Smooth muscle cell (in vitro differentiated cells): ENCODE data around the gene ANGPTL7. TPM values are rescaled to one million over a fixed set of nuclear protein-coding genes. Genes with fewer than 3 reads are reported as not detected.

Experiments
- DNase-seq: peaks from one replicate; lab custom pipeline; 2025; ENCODE audit not compliant: unreplicated experiment; lab: John Stamatoyannopoulos, UW
- H2AFZ ChIP-seq: fragments of 200-600 bp; sonication (generic); 2 replicates; pipeline ENCODE4 v1.6.0; 2016; ENCODE audit warnings: antibody characterized with exemption, low read depth, mild to moderate bottlenecking
- H3F3A ChIP-seq: fragments of 200-600 bp; sonication (generic); 2 replicates; pipeline ENCODE4 v1.6.0; 2017; ENCODE audit warnings: antibody characterized with exemption, low read depth
- H3K27ac ChIP-seq: fragments of 200-600 bp; sonication (generic); 2 replicates; pipeline ENCODE4 v1.5.1; 2016; ENCODE audit warnings: low read depth, mild to moderate bottlenecking
- H3K27me3 ChIP-seq: fragments of 200-600 bp; sonication (generic); 2 replicates; pipeline ENCODE4 v1.6.1; 2016; ENCODE audit warnings: low read depth, mild to moderate bottlenecking
- H3K36me3 ChIP-seq: fragments of 200-600 bp; sonication (generic); 2 replicates; pipeline ENCODE4 v1.5.1; 2016; ENCODE audit warnings: low read depth
- H3K4me1 ChIP-seq: fragments of 200-600 bp; sonication (generic); 2 replicates; pipeline ENCODE4 v1.5.1; 2016; ENCODE audit warnings: low read depth
- H3K4me2 ChIP-seq: fragments of 200-600 bp; sonication (generic); 2 replicates; pipeline ENCODE4 v1.6.0; 2016; ENCODE audit warnings: mild to moderate bottlenecking
- H3K4me3 ChIP-seq: fragments of 200-600 bp; sonication (generic); 2 replicates; pipeline ENCODE4 v1.5.1; 2016; ENCODE audit warnings: mild to moderate bottlenecking
- H3K79me2 ChIP-seq: fragments of 200-600 bp; sonication (generic); 2 replicates; pipeline ENCODE4 v1.6.0; 2016; ENCODE audit warnings: low read depth, mild to moderate bottlenecking
- H3K9ac ChIP-seq: fragments of 200-600 bp; sonication (generic); 2 replicates; pipeline ENCODE4 v1.6.0; 2016; ENCODE audit warnings: low read depth
- H3K9me3 ChIP-seq: fragments of 200-600 bp; sonication (generic); replicated peaks from 2 replicates; pipeline ENCODE4 v1.5.1; 2016; ENCODE audit warnings: low read depth
- H4K20me1 ChIP-seq: fragments of 200-600 bp; sonication (generic); 2 replicates; pipeline ENCODE4 v1.6.0; 2016; ENCODE audit warnings: low read depth
- CTCF ChIP-seq: fragments of 200-600 bp; sonication (generic); IDR thresholded peaks from 2 replicates; pipeline ENCODE4 v1.5.1; 2017; ENCODE audit warnings: borderline replicate concordance, mild to moderate bottlenecking, antibody characterized with exemption; ENCODE audit not compliant: insufficient read depth, poor library complexity, severe bottlenecking
- WGBS: methylation state at CpG from one replicate; pipeline ENCODE4 v1.1.7; 2016; ENCODE audit warnings: low lambda C conversion rate; 5-methylcytosine and 5-hydroxymethylcytosine counted together
- polyA plus RNA-seq: library from polyadenylated mRNA; unstranded; fragments of >200 nt; fragmentation: Nextera tagmentation; extraction: Ambion mirVana; gene quantifications from 2 replicates; pipeline ENCODE4 v1.2.1, GENCODE V29; 2016
- total RNA-seq: library from RNA; depleted of rRNA; stranded (reverse); fragments of >200 nt; gene quantifications from 2 replicates; pipeline ENCODE4 v1.2.3, GENCODE V29; 2014

Gene ANGPTL7
- total and polyA plus RNA-seq, 2 experiments from 2014 or later: 0.31 TPM; not detected in 1

GRCh38 chr1:11175461-11175860, 13.7 kb upstream of the ANGPTL7 start:
- Histone ChIP-seq H3K27me3 (no peaks in the 10 kb centered on the region), H4K20me1 (peaks cover 50% of the 10 kb centered on the region), H3K4me1 (peaks cover 13% of the 10 kb centered on the region), H3K9me3 (no peaks in the 10 kb centered on the region), H3K27ac (no peak overlapping the region), H3K79me2 (no peaks in the 10 kb centered on the region), H3F3A (peaks cover 3% of the 10 kb centered on the region), H3K36me3 (no peaks in the 10 kb centered on the region), H3K4me3 (no peak overlapping the region), H2AFZ (no peak overlapping the region), H3K4me2 (no peak overlapping the region), H3K9ac (no peak overlapping the region)
- no peak for DNase-seq
- TF ChIP-seq CTCF: no peak
- over 99% methylated on average over 10 of the region's 10 CpGs for WGBS

GRCh38 chr1:11176081-11176706, 13.0 kb upstream of the ANGPTL7 start:
- Histone ChIP-seq H3K36me3 (no peaks in the 10 kb centered on the region), H3K79me2 (no peaks in the 10 kb centered on the region), H3K27ac (no peak overlapping the region), H3K9me3 (no peaks in the 10 kb centered on the region), H3K4me3 (no peak overlapping the region), H4K20me1 (peaks cover 48% of the 10 kb centered on the region), H3K4me1 (peaks cover 13% of the 10 kb centered on the region), H3F3A (peaks cover 3% of the 10 kb centered on the region), H2AFZ (no peak overlapping the region), H3K27me3 (no peaks in the 10 kb centered on the region), H3K9ac (no peak overlapping the region), H3K4me2 (no peak overlapping the region)
- 84% methylated on average over 11 of the region's 11 CpGs for WGBS
- no peak for TF ChIP-seq CTCF
- DNase-seq: no peak

GRCh38 chr1:11178021-11179015, 10.8 kb upstream of the ANGPTL7 start:
- H2AFZ ChIP-seq: no peak overlapping the region
- H3K4me2 ChIP-seq: no peak overlapping the region
- H3K4me3 ChIP-seq: no peak overlapping the region
- H3K4me1 ChIP-seq: peaks cover 13% of the 10 kb centered on the region
- TF ChIP-seq CTCF: no peak
- H4K20me1 ChIP-seq: peaks cover 48% of the 10 kb centered on the region
- H3F3A ChIP-seq: peaks cover 3% of the 10 kb centered on the region
- no peak overlapping the region for H3K27ac ChIP-seq
- H3K27me3 ChIP-seq: no peaks in the 10 kb centered on the region
- H3K9ac ChIP-seq: no peak overlapping the region
- H3K9me3 ChIP-seq: no peaks in the 10 kb centered on the region
- no peaks in the 10 kb centered on the region for H3K36me3 ChIP-seq
- 71% methylated on average over 7 of the region's 7 CpGs for WGBS
- DNase-seq: no peak
- H3K79me2 ChIP-seq: no peaks in the 10 kb centered on the region
